Neural progenitor cell (in vitro differentiated cells): ENCODE results near the gene PLEKHN1. TPM values are rescaled to one million over a fixed set of nuclear protein-coding genes. Genes with fewer than 3 reads are reported as not detected.

ENCODE experiments used
- DNase-seq: peaks from one replicate; pipeline ENCODE4 v3.0.0-alpha.2; 2016; ENCODE audit warnings: low spot score
- H2AFZ ChIP-seq: fragments of 200-600 bp; sonication (generic); replicated peaks from 2 replicates; pipeline ENCODE4 v1.6.1; 2016; ENCODE audit warnings: antibody characterized with exemption
- H3F3A ChIP-seq: fragments of 200-600 bp; sonication (generic); 2 replicates; pipeline ENCODE4 v1.6.1; 2016; ENCODE audit warnings: antibody characterized with exemption, low read depth
- H3K27ac ChIP-seq: fragments of 200-600 bp; sonication (generic); 2 replicates; pipeline ENCODE4 v1.5.1; 2016; ENCODE audit warnings: mild to moderate bottlenecking
- H3K27me3 ChIP-seq: fragments of 200-600 bp; sonication (generic); 2 replicates; pipeline ENCODE4 v1.6.1; 2016; ENCODE audit warnings: mild to moderate bottlenecking, moderate library complexity
- H3K36me3 ChIP-seq: fragments of 200-600 bp; sonication (generic); 2 replicates; pipeline ENCODE4 v1.5.1; 2016
- H3K4me1 ChIP-seq: fragments of 200-600 bp; sonication (generic); 2 replicates; pipeline ENCODE4 v1.6.1; 2016; ENCODE audit warnings: mixed run types
- H3K4me2 ChIP-seq: fragments of 200-600 bp; sonication (generic); 2 replicates; pipeline ENCODE4 v1.6.1; 2016
- H3K4me3 ChIP-seq: fragments of 200-600 bp; sonication (generic); 2 replicates; pipeline ENCODE4 v1.5.1; 2016
- H3K79me2 ChIP-seq: fragments of 200-600 bp; sonication (generic); 2 replicates; pipeline ENCODE4 v1.6.1; 2016; ENCODE audit warnings: low read depth
- H3K9ac ChIP-seq: fragments of 200-600 bp; sonication (generic); 2 replicates; pipeline ENCODE4 v1.6.1; 2016
- H3K9me3 ChIP-seq: fragments of 200-600 bp; sonication (generic); 2 replicates; pipeline ENCODE4 v1.5.1; 2016; ENCODE audit warnings: low read depth
- H4K20me1 ChIP-seq: fragments of 200-600 bp; sonication (generic); 2 replicates; pipeline ENCODE4 v1.6.1; 2016; ENCODE audit warnings: low read depth
- H3K27ac Mint-ChIP-seq: 3 replicates; pipeline ENCODE4 v1.8.0; 2021; ENCODE audit warnings: mixed read lengths
- H3K27me3 Mint-ChIP-seq: 2 replicates; pipeline ENCODE4 v1.8.0; 2022; ENCODE audit warnings: low read depth, mild to moderate bottlenecking, inconsistent platforms, moderate library complexity, mixed read lengths; ENCODE audit not compliant: insufficient read depth
- H3K36me3 Mint-ChIP-seq: 3 replicates; pipeline ENCODE4 v1.8.0; 2021; ENCODE audit warnings: mixed read lengths
- H3K4me1 Mint-ChIP-seq: 3 replicates; pipeline ENCODE4 v1.8.0; 2021; ENCODE audit warnings: mixed read lengths
- H3K4me3 Mint-ChIP-seq: 3 replicates; pipeline ENCODE4 v1.8.0; 2021; ENCODE audit warnings: mild to moderate bottlenecking, moderate library complexity, mixed read lengths
- H3K9me3 Mint-ChIP-seq: 3 replicates; pipeline ENCODE4 v1.8.0; 2020; ENCODE audit warnings: mixed read lengths
- EZH2 ChIP-seq: fragments of 200-600 bp; sonication (generic); IDR thresholded peaks from 2 replicates; pipeline ENCODE4 v1.6.1; 2017; ENCODE audit warnings: antibody characterized with exemption, mild to moderate bottlenecking, moderate library complexity
- EZH2phosphoT487 ChIP-seq: fragments of 200-600 bp; sonication (generic); IDR thresholded peaks from 2 replicates; pipeline ENCODE4 v1.6.1; 2017; ENCODE audit warnings: antibody characterized with exemption
- total RNA-seq: library from RNA; depleted of rRNA; stranded (reverse); fragments of >200 nt; gene quantifications from 2 replicates; pipeline ENCODE4 v1.2.3, GENCODE V29; 2015; ENCODE audit warnings: low replicate concordance
- TF ChIP-seq, protein P1 (sequence below): fragments of 200-600 bp; sonication (generic); IDR thresholded peaks from 2 replicates; pipeline ENCODE4 v1.5.1; 2017; ENCODE audit warnings: antibody characterized with exemption, mild to moderate bottlenecking

PLEKHN1 gene
- total RNA-seq, 1 donor from 2014 or later, result not detected

DNA sequence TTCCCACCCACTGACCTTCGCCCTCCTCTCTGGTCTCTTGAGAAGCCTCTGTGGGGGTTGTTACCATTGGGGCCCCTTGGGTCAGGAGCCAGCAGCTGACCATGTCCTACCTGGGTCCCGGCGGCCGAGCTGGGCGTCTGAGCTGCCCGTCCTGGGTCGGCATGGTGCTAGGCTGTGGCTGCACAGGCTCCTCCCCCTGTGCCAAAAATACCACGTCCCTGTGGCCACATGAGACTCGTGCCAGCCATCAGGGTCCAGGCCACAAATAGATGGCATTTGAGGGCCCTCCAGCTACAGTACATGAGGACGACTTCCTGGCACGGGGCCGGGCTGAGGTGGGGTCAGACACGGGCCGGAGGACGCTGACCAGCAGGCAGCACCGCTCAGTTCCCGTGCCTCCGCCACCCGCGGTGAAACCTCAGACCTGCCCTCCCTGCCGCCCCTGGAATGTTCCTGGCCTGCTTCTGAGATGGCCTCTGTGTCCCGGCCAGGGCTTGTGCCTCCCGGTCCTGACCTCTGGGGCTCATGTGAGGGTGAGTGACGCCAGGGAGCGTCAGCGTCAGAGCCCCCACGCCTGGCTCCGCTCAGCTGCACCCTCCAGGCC lies 15.8 kb downstream of the PLEKHN1 start, which contains the start of gene PERM1:
Gene PERM1, minus strand, starts transcription at position 139 of the 604 bp plus-strand sequence. CDS start 1,064 bp downstream, outside the sequence.
- no peak within 1 kb of the TSS for H3K27ac ChIP-seq

DNA sequence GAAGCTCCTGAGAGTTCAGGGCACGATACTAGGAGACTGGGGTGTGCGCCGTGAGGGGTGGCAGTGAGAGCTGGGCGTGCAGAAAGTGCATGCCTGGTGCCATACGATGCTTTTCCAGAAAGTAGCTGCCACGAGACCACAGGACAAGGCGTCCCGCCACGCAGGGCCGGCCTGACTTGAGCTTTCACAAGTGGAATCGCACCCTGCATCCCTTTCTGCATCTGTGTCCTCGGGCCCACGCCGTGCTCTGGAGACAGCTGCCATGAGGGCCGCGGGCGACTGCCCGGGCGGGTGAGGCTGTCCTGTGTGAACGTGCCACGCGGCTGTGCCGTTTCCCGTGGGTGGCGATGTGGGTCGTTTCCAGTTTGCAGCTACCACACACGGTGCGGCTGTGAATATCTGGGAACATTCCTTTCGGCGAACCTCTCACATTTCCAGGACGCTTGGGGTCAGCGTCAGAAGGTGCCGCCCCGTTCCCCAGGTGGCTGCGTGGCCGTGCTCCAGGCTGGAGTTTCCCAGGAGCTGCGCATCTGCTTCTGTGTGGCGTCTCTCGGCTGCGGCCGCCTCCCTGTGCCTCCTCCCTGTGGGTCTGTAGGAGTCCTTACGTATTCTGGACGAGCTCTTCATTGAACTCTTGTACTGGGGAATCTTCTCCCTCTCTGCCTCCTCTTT lies 16.6 kb downstream of the PLEKHN1 start:
- Histone ChIP-seq H3K4me1 (no peaks in the 10 kb centered on the region), H4K20me1 (no peaks in the 10 kb centered on the region), H3K79me2 (no peaks in the 10 kb centered on the region), H3K27me3 (peaks cover 76% of the 10 kb centered on the region), H3K4me2 (no peak overlapping the region), H3K9me3 (no peaks in the 10 kb centered on the region), H3K4me3 (no peak overlapping the region), H3K9ac (no peak overlapping the region), H3K36me3 (no peaks in the 10 kb centered on the region), H3K27ac (no peak overlapping the region), H2AFZ (no peak overlapping the region), H3F3A (no peaks in the 10 kb centered on the region)
- Mint-ChIP-seq H3K27me3 (peaks cover 18% of the 10 kb centered on the region), H3K27ac (peak overlapping the region; percentile 79), H3K9me3 (peaks cover 4% of the 10 kb centered on the region), H3K4me1 (peaks cover 11% of the 10 kb centered on the region), H3K4me3 (peak overlapping the region; percentile 46), H3K36me3 (peaks cover 3% of the 10 kb centered on the region)
- TF ChIP-seq, protein P1, sequence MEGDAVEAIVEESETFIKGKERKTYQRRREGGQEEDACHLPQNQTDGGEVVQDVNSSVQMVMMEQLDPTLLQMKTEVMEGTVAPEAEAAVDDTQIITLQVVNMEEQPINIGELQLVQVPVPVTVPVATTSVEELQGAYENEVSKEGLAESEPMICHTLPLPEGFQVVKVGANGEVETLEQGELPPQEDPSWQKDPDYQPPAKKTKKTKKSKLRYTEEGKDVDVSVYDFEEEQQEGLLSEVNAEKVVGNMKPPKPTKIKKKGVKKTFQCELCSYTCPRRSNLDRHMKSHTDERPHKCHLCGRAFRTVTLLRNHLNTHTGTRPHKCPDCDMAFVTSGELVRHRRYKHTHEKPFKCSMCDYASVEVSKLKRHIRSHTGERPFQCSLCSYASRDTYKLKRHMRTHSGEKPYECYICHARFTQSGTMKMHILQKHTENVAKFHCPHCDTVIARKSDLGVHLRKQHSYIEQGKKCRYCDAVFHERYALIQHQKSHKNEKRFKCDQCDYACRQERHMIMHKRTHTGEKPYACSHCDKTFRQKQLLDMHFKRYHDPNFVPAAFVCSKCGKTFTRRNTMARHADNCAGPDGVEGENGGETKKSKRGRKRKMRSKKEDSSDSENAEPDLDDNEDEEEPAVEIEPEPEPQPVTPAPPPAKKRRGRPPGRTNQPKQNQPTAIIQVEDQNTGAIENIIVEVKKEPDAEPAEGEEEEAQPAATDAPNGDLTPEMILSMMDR, result no peak
- TF ChIP-seq EZH2phosphoT487, result no peak
- TF ChIP-seq EZH2, result no peak
- no peak for DNase-seq

More for the DNA sequence above, 15.8 kb downstream of the PLEKHN1 start, which contains the start of gene PERM1:
- Histone ChIP-seq H3K4me2 (no peak within 1 kb of the TSS), H3K79me2 (no peaks in the 10 kb centered on the region), H3K9me3 (no peaks in the 10 kb centered on the region), H3K36me3 (no peaks in the 10 kb centered on the region), H2AFZ (no peak within 1 kb of the TSS), H3K9ac (no peak within 1 kb of the TSS), H3K4me3 (no peak within 1 kb of the TSS), H3F3A (no peaks in the 10 kb centered on the region), H3K27me3 (peaks cover 68% of the 10 kb centered on the region), H4K20me1 (no peaks in the 10 kb centered on the region), H3K4me1 (no peaks in the 10 kb centered on the region)
- peak within 1 kb of the TSS; percentile 79 for H3K27ac Mint-ChIP-seq
- TF ChIP-seq EZH2 (no peak), EZH2phosphoT487 (no peak)
- TF ChIP-seq, protein P1, result no peak
- H3K27me3 Mint-ChIP-seq, result peaks cover 18% of the 10 kb centered on the region
- no peak within 1 kb of the TSS for H3K4me3 Mint-ChIP-seq
- DNase-seq, result no peak
- peaks cover 3% of the 10 kb centered on the region for H3K36me3 Mint-ChIP-seq
- H3K9me3 Mint-ChIP-seq, result peaks cover 4% of the 10 kb centered on the region
- H3K4me1 Mint-ChIP-seq, result peaks cover 11% of the 10 kb centered on the region

DNA sequence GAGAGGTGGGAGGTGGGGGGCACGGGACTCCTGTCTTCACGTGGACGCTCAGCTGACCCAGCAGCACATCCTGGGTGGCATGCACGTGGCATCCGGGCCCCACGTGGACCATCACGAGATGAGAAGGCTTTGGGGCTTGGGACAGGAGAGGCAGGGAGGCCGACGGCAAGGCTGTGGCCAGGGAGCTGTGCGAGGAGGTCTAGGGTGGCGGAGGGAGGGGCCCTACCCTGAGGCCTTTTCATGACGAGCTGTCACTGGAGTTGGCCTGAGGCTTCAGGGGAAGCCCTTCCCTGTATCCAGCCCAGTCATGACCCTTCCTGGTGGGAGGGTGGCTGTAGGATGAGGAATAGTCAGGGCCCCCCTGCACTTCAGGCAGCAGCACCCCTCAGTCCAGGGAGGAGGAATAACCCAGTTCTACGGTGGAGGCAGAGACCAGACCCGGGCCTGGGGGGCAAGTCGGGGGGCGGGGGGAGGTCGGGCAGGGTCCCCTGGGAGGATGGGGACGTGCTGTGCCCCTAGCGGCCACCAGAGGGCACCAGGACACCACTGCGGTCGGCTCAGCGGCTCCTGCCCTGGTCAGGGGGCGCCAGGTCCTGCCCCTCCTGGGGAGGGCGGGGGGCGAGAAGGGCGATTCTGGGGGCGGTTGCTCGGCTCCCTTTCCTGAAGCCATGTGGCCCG lies 17.7 kb downstream of the PLEKHN1 start:
- Mint-ChIP-seq H3K36me3 (peaks cover 1% of the 10 kb centered on the region), H3K4me1 (peaks cover 7% of the 10 kb centered on the region), H3K4me3 (no peak overlapping the region), H3K9me3 (peaks cover 7% of the 10 kb centered on the region), H3K27ac (no peak overlapping the region), H3K27me3 (peaks cover 18% of the 10 kb centered on the region)
- no peaks in the 10 kb centered on the region for H4K20me1 ChIP-seq
- H2AFZ ChIP-seq, result no peak overlapping the region
- no peak overlapping the region for H3K9ac ChIP-seq
- no peaks in the 10 kb centered on the region for H3K36me3 ChIP-seq
- H3F3A ChIP-seq, result no peaks in the 10 kb centered on the region
- no peaks in the 10 kb centered on the region for H3K9me3 ChIP-seq
- DNase-seq, result peak; percentile 72
- peaks cover 87% of the 10 kb centered on the region for H3K27me3 ChIP-seq
- TF ChIP-seq, protein P1, result peak; percentile 89
- TF ChIP-seq EZH2phosphoT487, result no peak
- TF ChIP-seq EZH2, result no peak
- peak overlapping the region; percentile 67 for H3K4me2 ChIP-seq
- no peaks in the 10 kb centered on the region for H3K79me2 ChIP-seq
- no peak overlapping the region for H3K4me3 ChIP-seq
- no peaks in the 10 kb centered on the region for H3K4me1 ChIP-seq
- no peak overlapping the region for H3K27ac ChIP-seq
